Psoas muscle (tissue), 8 donors: ENCODE measurements around the gene EFHC1. TPM values are rescaled to one million over a fixed set of nuclear protein-coding genes. Genes with fewer than 3 reads are reported as not detected.

ENCODE experiments used
- ATAC-seq, 4 donors: fragments of 200-7000 bp; cut with Tn5 transposase; one replicate each; pipeline ENCODE4 v1.9.1; 2020; ENCODE audit warnings: moderate library complexity in 3 of 4, mild to moderate bottlenecking in 2 of 4
- DNase-seq, 2 donors: peaks; one replicate each; pipeline ENCODE4 v3.0.0-alpha.2; 2020
- H3K27ac ChIP-seq: fragments of 200-600 bp; one replicate; pipeline ENCODE4 v1.8.0; 2022
- H3K27me3 ChIP-seq, 3 donors: fragments of 200-600 bp in 1 of 3; one replicate each; pipeline versions ENCODE4 v1.6.1 to v1.8.0; 2013 to 2022; ENCODE audit warnings: low read length in 2 of 3, mild to moderate bottlenecking in 2 of 3, moderate library complexity in 1 of 3; ENCODE audit not compliant: insufficient read depth in 3 of 3
- H3K36me3 ChIP-seq, 2 donors: fragments of 200-600 bp in 1 of 2; one replicate each; pipeline versions ENCODE4 v1.6.1 to v1.8.0; 2013 to 2022; ENCODE audit warnings: low read depth in 1 of 2, mild to moderate bottlenecking in 1 of 2, moderate library complexity in 1 of 2; ENCODE audit not compliant: insufficient read depth in 1 of 2
- H3K4me1 ChIP-seq: fragments of 200-600 bp; one replicate; pipeline ENCODE4 v1.8.0; 2022
- H3K4me3 ChIP-seq: fragments of 200-600 bp; one replicate; pipeline ENCODE4 v1.8.0; 2022; ENCODE audit warnings: mild to moderate bottlenecking
- H3K9me3 ChIP-seq: fragments of 200-600 bp; one replicate; pipeline ENCODE4 v1.8.0; 2022
- CTCF ChIP-seq: fragments of 200-600 bp; IDR thresholded peaks from one replicate; pipeline ENCODE4 v1.8.0; 2022; ENCODE audit warnings: antibody characterized with exemption
- WGBS, 3 donors: extraction: QIAGEN DNeasy Blood & Tissue Kit; methylation state at CpG; one replicate each; pipeline versions ENCODE4 v1.1.6 to v1.1.7; 2013; 5-methylcytosine and 5-hydroxymethylcytosine counted together
- intact Hi-C, 2 donors: fragments of 100-400 bp; cut with DNase I; formaldehyde crosslinking; loops; one replicate each; pipeline versions ENCODE4 v1.11.0 to v1.14.2; 2022
- polyA plus RNA-seq, 3 donors: library from polyadenylated mRNA; stranded (reverse); fragments of 200-250 nt; gene quantifications; one replicate each; pipeline ENCODE4 v1.2.3, GENCODE V29; 2013
- total RNA-seq, 4 donors: library from RNA; stranded (reverse); fragmentation: NEBNext Ultra II Directional in 2 of 4; extraction: Animal tissue kit (Norgen Biotek cat#: 25700) in 2 of 4; gene quantifications; one replicate each; pipeline versions ENCODE4 v1.2.1 to v1.2.4, GENCODE V29; 2021 to 2023
- donor health status: healthy with polysubstance abuse.
- donor health status: DM: no; HTN: no; CAD: no; lungs with moderate emphysema.
- donor health status: Bipolar disorder and iron deficiency.
- donor health status: healthy.
- donor health status: DM: yes; HTN: yes; CAD: no.
- donor health status: DM: no; HTN: no; CAD: no.
- donor health status: DM: no; HTN: no; CAD: no.
- donor health status: DM: yes; HTN: yes; CAD: no.

EFHC1 gene
- total and polyA plus RNA-seq, 7 donors, result 1.5 to 3.9 (median 2.0) TPM

GRCh38 chr6:52544602-52545405 lies 124.7 kb downstream of the EFHC1 start:
- intact Hi-C loops, result no loop called here
- Histone ChIP-seq H3K36me3 (no peaks in the 10 kb centered on the region), H3K4me1 (peaks cover 23% of the 10 kb centered on the region), H3K4me3 (no peak overlapping the region), H3K9me3 (no peaks in the 10 kb centered on the region), H3K27ac (no peak overlapping the region), H3K27me3 (no peaks in the 10 kb centered on the region)
- TF ChIP-seq CTCF, result no peak
- ATAC-seq (no peak), DNase-seq (no peak)
- 76 to 87% (median 82%) methylated on average over 9 of the region's 9 CpGs for WGBS, 3 donors

DNA sequence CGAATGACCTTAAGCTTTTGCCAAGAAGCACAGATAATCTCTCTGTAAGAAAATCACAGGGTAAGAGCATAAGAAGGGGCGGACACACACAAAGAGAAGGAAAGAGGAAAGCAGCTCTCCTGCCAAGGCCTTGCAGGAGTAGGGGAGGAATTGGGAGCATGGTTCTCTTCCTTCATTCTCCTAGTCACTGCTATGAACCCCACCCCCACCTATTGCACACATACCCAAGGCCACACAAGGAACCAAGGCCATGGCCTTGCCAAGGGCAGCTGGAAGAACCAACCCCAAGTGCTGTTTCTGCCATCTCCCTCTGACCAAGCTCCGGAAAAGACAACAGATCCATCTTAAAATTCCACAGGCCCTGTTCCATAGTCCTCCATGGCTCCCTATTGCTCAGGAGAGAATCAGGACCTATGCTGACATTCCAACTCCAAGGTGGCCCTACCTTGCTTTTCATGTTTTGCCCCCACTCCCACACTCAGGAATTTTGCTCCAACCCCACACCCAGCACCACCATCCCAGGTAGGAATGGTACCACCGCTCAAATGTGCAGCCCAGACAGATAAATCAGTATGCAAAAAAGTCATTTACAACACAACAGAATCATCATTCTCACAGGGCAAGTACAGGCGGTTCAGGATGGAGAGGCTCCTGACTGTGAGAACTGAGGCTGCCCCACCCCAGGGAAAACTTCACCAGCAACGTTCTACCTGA lies 125.4 kb downstream of the EFHC1 start:
- TF ChIP-seq CTCF, result no peak
- H3K4me1 ChIP-seq, result peaks cover 27% of the 10 kb centered on the region

DNA sequence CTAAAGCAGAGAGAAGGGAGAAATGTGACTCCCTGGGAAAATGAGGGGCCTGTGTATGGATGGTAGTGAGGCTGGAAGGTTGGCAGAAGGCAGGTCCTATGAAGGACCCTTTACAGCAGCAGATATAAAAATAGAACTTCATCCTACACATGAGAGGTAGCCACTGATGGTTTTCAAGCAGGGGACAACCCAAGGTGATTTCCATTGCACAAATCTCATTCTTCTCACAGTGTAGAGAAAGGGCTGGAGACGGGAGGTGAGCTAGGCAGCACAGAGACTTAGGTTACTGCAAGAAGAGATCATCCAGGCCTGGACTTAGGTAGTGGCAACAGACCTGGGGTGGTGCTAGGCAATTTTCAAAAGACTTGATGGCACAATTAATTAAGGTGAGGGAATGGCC lies 126.0 kb downstream of the EFHC1 start:
- ATAC-seq (no peak), DNase-seq (no peak)
- no peak overlapping the region for H3K27ac ChIP-seq
- intact Hi-C loops, result no loop called here
- no peak for TF ChIP-seq CTCF
- H3K9me3 ChIP-seq, result no peaks in the 10 kb centered on the region
- no peaks in the 10 kb centered on the region for H3K36me3 ChIP-seq
- H3K4me1 ChIP-seq, result peaks cover 33% of the 10 kb centered on the region
- no peaks in the 10 kb centered on the region for H3K27me3 ChIP-seq
- 91 to 100% (median 92%) methylated on average over 1 of the region's 1 CpG for WGBS, 3 donors
- H3K4me3 ChIP-seq, result no peak overlapping the region

More for the DNA sequence above, 125.4 kb downstream of the EFHC1 start:
- no peaks in the 10 kb centered on the region for H3K36me3 ChIP-seq
- H3K9me3 ChIP-seq, result no peaks in the 10 kb centered on the region
- no peak overlapping the region for H3K4me3 ChIP-seq
- WGBS, 3 donors, result 88 to 92% (median 91%) methylated on average over 6 of the region's 6 CpGs
- no peaks in the 10 kb centered on the region for H3K27me3 ChIP-seq
- ATAC-seq (no peak), DNase-seq (no peak)
- intact Hi-C loops, result no loop called here
- no peak overlapping the region for H3K27ac ChIP-seq

- Histone ChIP-seq H3K27ac (no peak overlapping the region), H3K9me3 (no peaks in the 10 kb centered on the region), H3K36me3 (no peaks in the 10 kb centered on the region), H3K4me1 (peaks cover 38% of the 10 kb centered on the region), H3K4me3 (no peak overlapping the region), H3K27me3 (no peaks in the 10 kb centered on the region)
- no peak for DNase-seq
- no peak for ATAC-seq
- WGBS, 3 donors, result 91 to 99% (median 94%) methylated on average over 3 of the region's 3 CpGs
- no peak for TF ChIP-seq CTCF
- intact Hi-C loops, result no loop called here
Observed at GRCh38 chr6:52546678-52547077, 126.5 kb downstream of the EFHC1 start.
